Tibial nerve (tissue), 4 donors: ENCODE results near the gene KRT32.

Experiments
- CTCF ChIP-seq, 5 experiments: fragments of 200-600 bp in 3 of 5; fragments of 450-650 bp in 2 of 5; sonication (generic) in 3 of 5; IDR thresholded peaks; one replicate each; pipeline ENCODE4 v1.5.1; 2016 to 2019; ENCODE audit warnings: antibody characterized with exemption in 5 of 5, mild to moderate bottlenecking in 3 of 5, moderate library complexity in 2 of 5
- EP300 ChIP-seq, 2 donors: sonication (generic); formaldehyde crosslinking; IDR thresholded peaks; one replicate each; pipeline ENCODE4 v1.6.1; 2017; ENCODE audit warnings: antibody characterized with exemption in 2 of 2, mild to moderate bottlenecking in 1 of 2
- POLR2A ChIP-seq, 2 donors: fragments of 450-650 bp; IDR thresholded peaks; one replicate each; pipeline ENCODE4 v1.6.1; 2017; ENCODE audit warnings: antibody characterized with exemption in 2 of 2, mild to moderate bottlenecking in 2 of 2, moderate library complexity in 2 of 2

- no peak for TF ChIP-seq CTCF (IDR thresholded peaks at IDR 0.05)
- TF ChIP-seq POLR2A (IDR thresholded peaks at IDR 0.05), result no peak
- TF ChIP-seq EP300 (IDR thresholded peaks at IDR 0.05), result no peak
Observed at GRCh38 chr17:41462705-41463104, 4.5 kb downstream of the KRT32 start.
